ENCODE data around the gene SULF2.

The SULF2 gene

GRCh38 chr20:47735412-47736400, 49.6 kb downstream of the SULF2 start:
- no peak for DNase-seq (ENCODE audit: low read depth)

GRCh38 chr20:47734870-47735269, 50.4 kb downstream of the SULF2 start:
- DNase-seq (ENCODE audit: low read depth), result no peak

GRCh38 chr20:47733892-47734291, 51.4 kb downstream of the SULF2 start:
- no peak for DNase-seq (ENCODE audit: low read depth)

- no peak for DNase-seq (ENCODE audit: low read depth)
Measured at GRCh38 chr20:47730744-47731143, 54.5 kb downstream of the SULF2 start.

- DNase-seq (ENCODE audit: low read depth), result no peak
Measured at GRCh38 chr20:47729472-47729871, 55.8 kb downstream of the SULF2 start.

GRCh38 chr20:47727909-47728361, 57.3 kb downstream of the SULF2 start:
- DNase-seq (ENCODE audit: low read depth), result no peak

- DNase-seq (ENCODE audit: low read depth), result peak; percentile 66
Measured at GRCh38 chr20:47727170-47727880, 58.0 kb downstream of the SULF2 start.

GRCh38 chr20:47726632-47727031, 58.6 kb downstream of the SULF2 start:
- no peak for DNase-seq (ENCODE audit: low read depth)

- DNase-seq (ENCODE audit: low read depth), result peak; percentile 56
Measured at GRCh38 chr20:47725248-47725973, 59.9 kb downstream of the SULF2 start.

GRCh38 chr20:47724910-47725247, 60.4 kb downstream of the SULF2 start:
- DNase-seq (ENCODE audit: low read depth), result no peak

- no peak for DNase-seq (ENCODE audit: low read depth)
Measured at GRCh38 chr20:47724396-47724795, 60.9 kb downstream of the SULF2 start.

GRCh38 chr20:47723322-47723721, 62.0 kb downstream of the SULF2 start:
- no peak for DNase-seq (ENCODE audit: low read depth)

- no peak for DNase-seq (ENCODE audit: low read depth)
Measured at GRCh38 chr20:47720636-47721427, 64.4 kb downstream of the SULF2 start.

GRCh38 chr20:47719625-47720024, 65.7 kb downstream of the SULF2 start:
- DNase-seq (ENCODE audit: low read depth), result no peak

- DNase-seq (ENCODE audit: low read depth), result no peak
Measured at GRCh38 chr20:47719211-47719610, 66.1 kb downstream of the SULF2 start.

GRCh38 chr20:47718398-47718797, 66.9 kb downstream of the SULF2 start:
- DNase-seq (ENCODE audit: low read depth), result no peak

- DNase-seq (ENCODE audit: low read depth), result no peak
Measured at GRCh38 chr20:47717421-47717820, 67.9 kb downstream of the SULF2 start.

GRCh38 chr20:47713878-47714450, 71.3 kb downstream of the SULF2 start:
- no peak for DNase-seq (ENCODE audit: low read depth)

- no peak for DNase-seq (ENCODE audit: low read depth)
Measured at GRCh38 chr20:47713163-47713562, 72.1 kb downstream of the SULF2 start.

- DNase-seq (ENCODE audit: low read depth), result no peak
Measured at GRCh38 chr20:47711046-47711752, 74.1 kb downstream of the SULF2 start.

- DNase-seq (ENCODE audit: low read depth), result no peak
Measured at GRCh38 chr20:47710665-47711045, 74.6 kb downstream of the SULF2 start.

Data from T-helper 22 cell (primary cell).